KG1 (cell line): ENCODE results near the gene SMIM43.
"Not testable (repeated sequence)": the region's sequence is repeated elsewhere in the genome, so short reads cannot be mapped to it uniquely, and the experiment has no call there.

Source experiments
- DNase-seq: peaks from one replicate; lab custom pipeline; 2025; lab: John Stamatoyannopoulos, UW

SMIM43 gene

GRCh38 chr4:121736735-121737351, 28.1 kb downstream of the SMIM43 start:
- no peak for DNase-seq

- no peak for DNase-seq
Measured at GRCh38 chr4:121734571-121734970, 30.4 kb downstream of the SMIM43 start.

- no peak for DNase-seq
Measured at GRCh38 chr4:121733942-121734341, 31.0 kb downstream of the SMIM43 start.

- DNase-seq: not testable (repeated sequence)
Measured at GRCh38 chr4:121729753-121730152, 35.2 kb downstream of the SMIM43 start.

GRCh38 chr4:121728798-121729226, 36.2 kb downstream of the SMIM43 start:
- DNase-seq: no peak

- no peak for DNase-seq
Measured at GRCh38 chr4:121728066-121728465, 36.9 kb downstream of the SMIM43 start.

- DNase-seq: peak; percentile 17
Measured at GRCh38 chr4:121726642-121727268, 38.2 kb downstream of the SMIM43 start.

GRCh38 chr4:121724671-121725070, 40.3 kb downstream of the SMIM43 start:
- DNase-seq: no peak

- DNase-seq: no peak
Measured at GRCh38 chr4:121721700-121722099, 43.3 kb downstream of the SMIM43 start.

GRCh38 chr4:121720109-121720508, 44.9 kb downstream of the SMIM43 start:
- DNase-seq: no peak

- no peak for DNase-seq
Measured at GRCh38 chr4:121717680-121718237, 47.2 kb downstream of the SMIM43 start.

GRCh38 chr4:121714548-121714947, 50.4 kb downstream of the SMIM43 start:
- DNase-seq: no peak

GRCh38 chr4:121712783-121713182, 52.2 kb downstream of the SMIM43 start:
- DNase-seq: no peak

GRCh38 chr4:121712001-121712651, 52.8 kb downstream of the SMIM43 start:
- DNase-seq: no peak

- DNase-seq: no peak
Measured at GRCh38 chr4:121711263-121712000, 53.5 kb downstream of the SMIM43 start.

- DNase-seq: no peak
Measured at GRCh38 chr4:121709766-121710405, 55.1 kb downstream of the SMIM43 start.
